Measurements from ENCODE around the gene GDI2. TPM values are rescaled to one million over a fixed set of nuclear protein-coding genes. Genes with fewer than 3 reads are reported as not detected.

Gene GDI2
- total and polyA plus RNA-seq, 4 donors = 103 to 190 (median 155) TPM

- no peak for TF ChIP-seq CTCF (IDR thresholded peaks at IDR 0.05; ENCODE audit: low read depth, low read length, missing input control)
Measured at GRCh38 chr10:5719546-5719945, 93.7 kb downstream of the GDI2 start (continued).

Other genes with a start within 250 kb of the GDI2 start
- gene ASB13, start 146.8 kb downstream of the GDI2 start, total RNA-seq = 10 to 100 TPM in 1 of 2 donors, 1 to 10 TPM in 1; 8.5 to 48.3 TPM
- gene ASB13, start 146.8 kb downstream of the GDI2 start, polyA plus RNA-seq = 10 to 100 TPM; 40.8 to 44.2 TPM
- 10 to 100 TPM; 18.9 to 40.3 TPM for gene TASOR2, start 128.6 kb downstream of the GDI2 start, total RNA-seq
- gene TASOR2, start 128.6 kb downstream of the GDI2 start, polyA plus RNA-seq = 1 to 10 TPM; 7.6 to 9.5 TPM
- 1 to 10 TPM; 2.0 to 3.6 TPM for gene ANKRD16, start 76.5 kb upstream of the GDI2 start, total RNA-seq
- gene ANKRD16, start 76.5 kb upstream of the GDI2 start, polyA plus RNA-seq = 1 to 10 TPM; 1.1 to 2.7 TPM
- 10 to 100 TPM; 58.1 to 58.4 TPM for gene FBH1, start 76.8 kb upstream of the GDI2 start, total RNA-seq
- 10 to 100 TPM; 19.9 to 38.1 TPM for gene FBH1, start 76.8 kb upstream of the GDI2 start, polyA plus RNA-seq
- 1 to 10 TPM; 6.6 to 9.2 TPM for gene IL15RA, start 164.1 kb upstream of the GDI2 start, total RNA-seq
- 10 to 100 TPM in 1 of 2 donors, 1 to 10 TPM in 1; 9.6 to 10.7 TPM for gene IL15RA, start 164.1 kb upstream of the GDI2 start, polyA plus RNA-seq
- gene IL2RA, start 248.9 kb upstream of the GDI2 start, total RNA-seq = 1 to 10 TPM in 1 of 2 donors, not detected in 1; 1.6 TPM
- gene IL2RA, start 248.9 kb upstream of the GDI2 start, polyA plus RNA-seq = under 1 TPM in 1 of 2 donors, not detected in 1; 0.46 TPM